ENCODE results near the gene SETD2.
"Not testable (repeated sequence)": the region's sequence is repeated elsewhere in the genome, so short reads cannot be mapped to it uniquely, and the experiment has no call there.

The SETD2 gene

GRCh38 chr3:47098910-47099309 lies 65.0 kb downstream of the SETD2 start:
- DNase-seq (ENCODE audit: low spot score) = no peak

GRCh38 chr3:47097864-47098263 lies 66.0 kb downstream of the SETD2 start:
- DNase-seq (ENCODE audit: low spot score) = no peak

- DNase-seq (ENCODE audit: low spot score) = no peak
Observed at GRCh38 chr3:47096959-47097358, 67.0 kb downstream of the SETD2 start.

- DNase-seq (ENCODE audit: low spot score) = no peak
Observed at GRCh38 chr3:47092090-47092489, 71.8 kb downstream of the SETD2 start.

- no peak for DNase-seq (ENCODE audit: low spot score)
Observed at GRCh38 chr3:47089630-47090029, 74.3 kb downstream of the SETD2 start.

- no peak for DNase-seq (ENCODE audit: low spot score)
Observed at GRCh38 chr3:47086071-47086470, 77.8 kb downstream of the SETD2 start.

- DNase-seq (ENCODE audit: low spot score) = no peak
Observed at GRCh38 chr3:47083786-47084185, 80.1 kb downstream of the SETD2 start.

- no peak for DNase-seq (ENCODE audit: low spot score)
Observed at GRCh38 chr3:47082519-47082918, 81.4 kb downstream of the SETD2 start.

- no peak for DNase-seq (ENCODE audit: low spot score)
Observed at GRCh38 chr3:47079432-47079831, 84.5 kb downstream of the SETD2 start.

- DNase-seq (ENCODE audit: low spot score) = no peak
Observed at GRCh38 chr3:47073685-47074084, 90.2 kb downstream of the SETD2 start.

GRCh38 chr3:47070770-47071169 lies 93.1 kb downstream of the SETD2 start:
- no peak for DNase-seq (ENCODE audit: low spot score)

- DNase-seq (ENCODE audit: low spot score) = not testable (repeated sequence)
Observed at GRCh38 chr3:47066259-47066658, 97.7 kb downstream of the SETD2 start.

GRCh38 chr3:47065681-47066080 lies 98.2 kb downstream of the SETD2 start:
- DNase-seq (ENCODE audit: low spot score) = no peak

GRCh38 chr3:47065058-47065457 lies 98.9 kb downstream of the SETD2 start:
- no peak for DNase-seq (ENCODE audit: low spot score)

GRCh38 chr3:47057212-47057671 lies 106.7 kb downstream of the SETD2 start:
- no peak for DNase-seq (ENCODE audit: low spot score)

- no peak for DNase-seq (ENCODE audit: low spot score)
Observed at GRCh38 chr3:47056705-47057104, 107.2 kb downstream of the SETD2 start.

- DNase-seq (ENCODE audit: low spot score) = no peak
Observed at GRCh38 chr3:47054412-47054811, 109.5 kb downstream of the SETD2 start.

- DNase-seq (ENCODE audit: low spot score) = no peak
Observed at GRCh38 chr3:47047673-47048072, 116.2 kb downstream of the SETD2 start.

- DNase-seq (ENCODE audit: low spot score) = no peak
Observed at GRCh38 chr3:47047069-47047468, 116.8 kb downstream of the SETD2 start.

GRCh38 chr3:47042231-47042791 lies 121.6 kb downstream of the SETD2 start:
- no peak for DNase-seq (ENCODE audit: low spot score)

- no peak for DNase-seq (ENCODE audit: low spot score)
Observed at GRCh38 chr3:47041114-47041513, 122.8 kb downstream of the SETD2 start.

- not testable (repeated sequence) for DNase-seq (ENCODE audit: low spot score)
Observed at GRCh38 chr3:47037302-47037701, 126.6 kb downstream of the SETD2 start.

GRCh38 chr3:47036145-47036544 lies 127.8 kb downstream of the SETD2 start:
- no peak for DNase-seq (ENCODE audit: low spot score)

GRCh38 chr3:47035645-47036044 lies 128.3 kb downstream of the SETD2 start:
- DNase-seq (ENCODE audit: low spot score) = no peak

All from germinal center (tissue), 1 donor.